K562 (cell line): ENCODE data around the gene FBXO10. TPM values are rescaled to one million over a fixed set of nuclear protein-coding genes. Genes with fewer than 3 reads are reported as not detected.

Source experiments
- BHLHE40 ChIP-seq: IDR thresholded peaks from 2 replicates; pipeline ENCODE4 v1.6.1; 2011; ENCODE audit warnings: low read length, improper control_type of control experiment
- CREB3L1 ChIP-seq: fragments of 450-650 bp; IDR thresholded peaks from 2 replicates; pipeline ENCODE4 v1.6.1; 2014; ENCODE audit warnings: low read depth, mild to moderate bottlenecking, moderate library complexity, borderline replicate concordance
- DACH1 ChIP-seq: fragments of 450-650 bp; IDR thresholded peaks from 2 replicates; pipeline ENCODE4 v1.6.1; 2018; ENCODE audit not compliant: partially characterized antibody
- E2F6 ChIP-seq, 2 experiments: IDR thresholded peaks; 2 replicates each; pipeline ENCODE4 v1.6.1; 2011; ENCODE audit warnings: borderline replicate concordance in 1 of 2, control low read depth in 1 of 2, low read depth in 1 of 2, low read length in 1 of 2, mild to moderate bottlenecking in 1 of 2, mixed read lengths in 1 of 2, moderate library complexity in 1 of 2; ENCODE audit not compliant: insufficient read depth in 1 of 2, insufficient read length in 1 of 2, poor library complexity in 1 of 2, severe bottlenecking in 1 of 2; ENCODE audit errors: extremely low read depth in 1 of 2
- EGR1 ChIP-seq: fragments of 450-650 bp; conservative IDR thresholded peaks from 2 replicates; pipeline ENCODE4 v1.6.1; 2017; ENCODE audit warnings: mild to moderate bottlenecking
- ELK1 ChIP-seq: sonication (generic); formaldehyde crosslinking; IDR thresholded peaks from 2 replicates; pipeline ENCODE4 v1.8.1; 2022; ENCODE audit warnings: missing genetic modification reagents
- GTF2B ChIP-seq: IDR thresholded peaks from 2 replicates; pipeline ENCODE4 v1.6.1; 2011; ENCODE audit not compliant: insufficient read length; ENCODE audit errors: extremely low read depth
- HNRNPUL1 ChIP-seq: fragments of 200-400 bp; formaldehyde crosslinking; IDR thresholded peaks from 2 replicates; pipeline ENCODE4 v1.6.1; 2017; ENCODE audit warnings: low read length
- MAX ChIP-seq: sonication (generic); formaldehyde crosslinking; IDR thresholded peaks from 2 replicates; pipeline ENCODE4 v1.9.0; 2022; ENCODE audit warnings: mild to moderate bottlenecking, missing genetic modification reagents
- MCM2 ChIP-seq: fragments of 450-650 bp; IDR thresholded peaks from 2 replicates; pipeline ENCODE4 v1.6.1; 2017; ENCODE audit warnings: low read depth, mild to moderate bottlenecking
- MCM7 ChIP-seq, 2 experiments: fragments of 450-650 bp; IDR thresholded peaks; 2 replicates each; pipeline ENCODE4 v1.6.1; 2016 to 2018
- NFXL1 ChIP-seq: fragments of 450-650 bp; formaldehyde crosslinking; IDR thresholded peaks from 2 replicates; pipeline ENCODE4 v1.4.0; 2021; ENCODE audit warnings: mild to moderate bottlenecking
- POLR2A ChIP-seq: fragments of 450-650 bp; conservative IDR thresholded peaks from 2 replicates; pipeline ENCODE4 v1.6.1; 2016
- SETDB1 ChIP-seq: IDR thresholded peaks from one replicate; pipeline ENCODE4 v1.6.1; 2012; ENCODE audit warnings: low read length, control low read depth, inconsistent platforms
- STAG1 ChIP-seq: sonication (generic); formaldehyde crosslinking; IDR thresholded peaks from 2 replicates; pipeline ENCODE4 v1.5.0; 2020; ENCODE audit warnings: missing genetic modification reagents, borderline replicate concordance
- TCF15 ChIP-seq: fragments of 250-450 bp; sonication (Bioruptor Pico); IDR thresholded peaks from 2 replicates; pipeline ENCODE4 v1.8.0; 2022; ENCODE audit warnings: moderate library complexity, mild to moderate bottlenecking, inconsistent platforms
- TCF7L2 ChIP-seq: fragments of 150-350 bp; IDR thresholded peaks from 2 replicates; pipeline ENCODE4 v1.6.1; 2016; ENCODE audit warnings: low read depth, mild to moderate bottlenecking, low read length, moderate library complexity
- TEAD4 ChIP-seq, 2 experiments: sonication (generic) in 1 of 2; formaldehyde crosslinking in 1 of 2; IDR thresholded peaks; 2 replicates each; pipeline versions ENCODE4 v1.6.1 to v1.8.0; 2012 to 2022; ENCODE audit warnings: borderline replicate concordance in 1 of 2, inconsistent platforms in 1 of 2, low read length in 1 of 2, mild to moderate bottlenecking in 1 of 2, missing genetic modification reagents in 1 of 2
- YBX1 ChIP-seq: fragments of 450-650 bp; IDR thresholded peaks from 2 replicates; pipeline ENCODE4 v1.7.1; 2016; ENCODE audit warnings: mild to moderate bottlenecking
- ZNF121 ChIP-seq: sonication (generic); formaldehyde crosslinking; conservative IDR thresholded peaks from 2 replicates; pipeline ENCODE4 v1.8.0; 2022; ENCODE audit warnings: missing genetic modification reagents
- ZNF398 ChIP-seq: fragments of 250-450 bp; sonication (Bioruptor Pico); IDR thresholded peaks from 2 replicates; pipeline ENCODE4 v1.8.0; 2021; ENCODE audit warnings: moderate library complexity, mild to moderate bottlenecking, inconsistent platforms
- polyA plus RNA-seq, 8 experiments: library from polyadenylated mRNA; depleted of rRNA in 4 of 8; stranded (reverse) in 5 of 8; unstranded in 3 of 8; fragments of >200 nt; fragmentation: Nextera tagmentation in 2 of 8; fragmentation: Illumina TruSeq in 1 of 8; extraction: Ambion mirVana in 2 of 8; extraction: Trizol in 1 of 8; gene quantifications; 2 replicates each; pipeline versions ENCODE4 v1.2.1 to v1.2.3, GENCODE V29; 2011 to 2014; ENCODE audit warnings: inconsistent platforms in 1 of 8, missing spikeins in 1 of 8
- total RNA-seq, 7 experiments: library from RNA; depleted of rRNA in 6 of 7; stranded (reverse); fragments of >200 nt in 6 of 7; fragmentation: Illumina TruSeq in 2 of 7; extraction: Trizol in 2 of 7; gene quantifications; 2 replicates each; pipeline versions ENCODE4 v1.2.1 to v1.2.3, GENCODE V29; 2011 to 2021; ENCODE audit warnings: low replicate concordance in 1 of 7

FBXO10 gene
- total and polyA plus RNA-seq, 9 of the 15 experiments (the other 6 are each of a cell fraction or from before 2014, with no cell fraction given), result 0.84 to 9.9 (median 6.0) TPM

- TF ChIP-seq ZNF398 (CRISPR knock-in tag) (no peak), YBX1 (no peak), GTF2B (no peak), ELK1 (CRISPR knock-in tag) (no peak), STAG1 (CRISPR knock-in tag) (no peak), POLR2A (peak; percentile 77), MCM7 (IDR thresholded peaks at IDR 0.05) (no peak), DACH1 (no peak), MCM2 (no peak), ZNF121 (CRISPR knock-in tag) (no peak), E2F6 (IDR thresholded peaks at IDR 0.05; ENCODE audit: borderline replicate concordance in 1 of 2, extremely low read depth in 1 of 2, insufficient read depth in 1 of 2, insufficient read length in 1 of 2, low read depth in 1 of 2, low read length in 1 of 2, poor library complexity in 1 of 2, severe bottlenecking in 1 of 2) (no peak), SETDB1 (no peak), TEAD4 (IDR thresholded peaks at IDR 0.05; ENCODE audit: low read length) (no peak), TEAD4 (CRISPR knock-in tag; IDR thresholded peaks at IDR 0.05; ENCODE audit: borderline replicate concordance) (peak; percentile 90; the same call in 1 of the 2 replicates), EGR1 (0 out of 2 replicates have a peak, but pooled peaks have one; percentile 17), TCF7L2 (no peak), NFXL1 (CRISPR knock-in tag) (no peak), TCF15 (CRISPR knock-in tag) (no peak), BHLHE40 (peak; percentile 53; the same call in 1 of the 2 replicates), HNRNPUL1 (no peak), CREB3L1 (peak; percentile 44; the same call in 1 of the 2 replicates), MAX (CRISPR knock-in tag) (peak; percentile 81; the same call in 1 of the 2 replicates)
These were observed 111.5 kb downstream of the FBXO10 start (continued) for GRCh38 chr9:37464426-37465248.
